NB4 (cell line): ENCODE data around the gene GINS2.

Experiments
- CTCF ChIP-seq: IDR thresholded peaks from one replicate; pipeline ENCODE4 v1.5.1; 2012; ENCODE audit warnings: low read depth, low read length
- MYC ChIP-seq: IDR thresholded peaks from 2 replicates; pipeline ENCODE4 v1.6.1; 2011; ENCODE audit warnings: low read depth, low read length
- POLR2A ChIP-seq: IDR thresholded peaks from 2 replicates; pipeline ENCODE4 v1.6.1; 2011; ENCODE audit warnings: mild to moderate bottlenecking; ENCODE audit not compliant: insufficient read length; ENCODE audit errors: extremely low read depth
- TF ChIP-seq, protein P1 (sequence below): IDR thresholded peaks from 2 replicates; pipeline ENCODE4 v1.6.1; 2011; ENCODE audit warnings: low read depth, low read length

DNA sequence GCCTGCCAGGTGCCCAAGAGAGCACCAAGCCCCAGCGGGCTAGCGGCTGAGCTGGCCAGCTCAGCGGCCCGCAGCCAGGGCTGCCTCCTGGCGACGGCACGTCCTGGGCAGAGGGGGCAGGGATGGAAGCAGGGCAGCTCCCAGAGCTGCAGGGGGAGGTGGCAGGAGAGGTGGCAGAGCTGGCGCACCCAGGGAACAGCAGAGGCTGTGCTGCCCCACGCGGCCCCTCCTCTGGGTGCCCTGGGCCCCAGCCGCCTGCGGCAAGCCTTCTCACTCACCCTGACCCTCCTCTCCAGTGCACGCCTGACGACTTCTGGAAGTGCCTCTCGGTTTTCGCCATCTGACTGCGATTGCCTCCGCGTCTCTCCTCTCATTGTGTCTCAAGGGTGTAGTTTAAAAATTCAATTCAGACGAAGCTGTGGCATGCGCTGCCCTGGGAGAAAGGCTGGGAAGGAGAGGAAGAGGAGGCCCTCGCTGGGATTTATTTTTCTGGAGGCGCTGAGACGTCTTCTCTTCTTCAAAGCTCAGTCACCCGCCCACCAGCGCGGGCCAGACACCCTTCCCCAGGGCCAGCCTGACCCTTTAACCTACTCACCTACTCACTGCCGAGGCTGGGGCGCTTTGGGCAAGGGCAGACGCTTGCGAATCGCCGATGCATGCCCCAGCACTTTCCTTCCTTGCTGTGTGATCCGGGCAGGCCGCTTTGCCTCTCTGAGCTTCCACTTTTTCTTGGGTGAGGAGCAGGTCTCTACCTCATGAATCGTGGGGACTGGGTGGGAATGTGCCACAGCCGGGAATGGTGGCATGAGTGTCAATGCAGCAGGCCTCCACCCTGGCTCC lies 50.7 kb downstream of the GINS2 start:
- TF ChIP-seq CTCF, result no peak
- TF ChIP-seq, protein P1, sequence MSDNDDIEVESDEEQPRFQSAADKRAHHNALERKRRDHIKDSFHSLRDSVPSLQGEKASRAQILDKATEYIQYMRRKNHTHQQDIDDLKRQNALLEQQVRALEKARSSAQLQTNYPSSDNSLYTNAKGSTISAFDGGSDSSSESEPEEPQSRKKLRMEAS, result no peak
- TF ChIP-seq POLR2A, result no peak
- no peak for TF ChIP-seq MYC
